Activated T-cell treated with anti-CD3 and anti-CD28 coated beads for 24 hours (primary cell): ENCODE measurements around the gene SLK.

ENCODE experiments used
- DNase-seq: peaks from one replicate; pipeline ENCODE4 v3.0.0-alpha.2; 2020; ENCODE audit warnings: low read depth

The SLK gene

DNA sequence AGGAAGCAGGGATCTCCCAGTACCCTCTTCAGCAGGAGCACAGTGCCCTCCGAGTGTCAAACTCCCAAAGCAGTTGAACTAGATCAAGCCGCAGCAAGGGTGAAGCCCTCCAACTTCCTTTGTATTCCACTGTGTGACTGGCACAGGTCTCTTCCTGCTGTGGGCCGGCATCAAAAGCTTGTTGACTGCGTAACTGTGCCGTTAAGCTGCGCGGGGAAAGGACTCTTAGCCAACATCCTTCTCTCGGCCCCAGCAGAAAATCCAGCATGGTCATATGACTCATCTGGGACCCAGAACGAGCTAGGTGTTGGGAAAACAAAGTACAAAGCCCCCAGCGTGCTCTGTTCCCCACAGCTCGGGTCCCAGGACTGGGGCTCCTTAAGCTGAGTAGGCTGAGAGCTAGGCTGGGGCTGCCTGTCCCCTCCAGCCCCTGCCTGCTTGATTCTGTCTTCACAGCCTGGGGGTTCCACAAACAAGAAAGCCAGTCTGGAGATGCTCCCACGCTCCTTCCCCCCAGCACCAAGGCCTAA is 66.5 kb downstream of the SLK start:
- no peak for DNase-seq

DNA sequence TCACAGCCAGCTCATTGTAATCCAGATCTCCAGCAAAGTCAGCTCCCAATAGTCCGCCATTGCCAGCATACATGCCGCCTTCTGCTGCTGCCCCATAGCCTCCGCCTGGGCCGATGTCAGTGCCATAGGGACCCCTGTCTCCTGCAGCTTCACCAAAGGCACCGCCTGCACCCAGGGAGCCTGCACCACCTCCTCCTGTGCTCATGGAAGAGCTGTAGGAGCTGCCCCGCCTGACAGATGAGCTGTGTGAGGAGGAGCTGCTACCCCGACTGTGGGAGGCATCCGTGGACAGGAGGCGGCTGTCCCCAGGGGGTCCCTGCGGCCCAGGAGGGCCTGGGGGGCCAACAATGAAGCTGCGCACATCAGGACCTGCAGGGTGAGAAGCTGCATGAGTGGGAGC is 67.0 kb downstream of the SLK start:
- no peak for DNase-seq

DNA sequence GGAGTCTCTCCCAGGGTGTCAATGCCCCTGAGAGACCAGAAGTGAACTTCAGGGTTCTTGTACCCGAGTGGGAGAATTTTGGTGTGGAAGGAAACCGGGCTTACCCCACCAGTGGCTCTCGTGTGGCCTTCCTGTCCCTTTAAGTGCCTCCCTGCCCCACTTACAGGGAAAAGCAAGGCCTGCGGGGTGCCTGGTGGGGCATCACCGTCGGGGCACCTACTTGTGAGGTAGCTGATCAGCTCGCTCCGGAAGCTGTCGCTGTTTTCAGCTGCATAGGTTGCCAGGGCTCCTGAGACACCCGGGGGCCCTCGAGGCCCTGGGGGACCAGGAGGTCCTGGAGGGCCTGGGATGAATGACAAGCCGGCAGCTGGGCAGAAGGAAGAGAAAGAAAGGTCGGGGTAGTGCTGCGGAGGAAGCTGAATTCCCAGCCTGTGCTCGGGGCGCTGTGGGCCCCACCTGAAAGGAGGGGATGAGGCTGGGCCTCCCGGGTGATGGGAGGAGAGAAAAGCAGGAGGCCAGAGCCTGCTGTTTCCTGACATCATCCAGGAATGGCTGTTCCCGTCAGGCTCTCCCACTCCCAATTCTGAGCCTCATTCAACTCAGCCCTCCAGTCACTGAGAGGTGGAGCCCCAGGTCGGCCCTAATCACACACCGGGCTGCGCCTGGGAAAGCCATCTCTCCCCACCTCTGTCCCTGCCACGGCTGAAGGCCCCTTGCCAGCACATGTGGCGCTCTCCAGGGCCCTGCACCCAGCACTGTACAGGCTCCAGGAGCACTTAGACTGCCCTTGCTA is 67.7 kb downstream of the SLK start:
- no peak for DNase-seq

DNA sequence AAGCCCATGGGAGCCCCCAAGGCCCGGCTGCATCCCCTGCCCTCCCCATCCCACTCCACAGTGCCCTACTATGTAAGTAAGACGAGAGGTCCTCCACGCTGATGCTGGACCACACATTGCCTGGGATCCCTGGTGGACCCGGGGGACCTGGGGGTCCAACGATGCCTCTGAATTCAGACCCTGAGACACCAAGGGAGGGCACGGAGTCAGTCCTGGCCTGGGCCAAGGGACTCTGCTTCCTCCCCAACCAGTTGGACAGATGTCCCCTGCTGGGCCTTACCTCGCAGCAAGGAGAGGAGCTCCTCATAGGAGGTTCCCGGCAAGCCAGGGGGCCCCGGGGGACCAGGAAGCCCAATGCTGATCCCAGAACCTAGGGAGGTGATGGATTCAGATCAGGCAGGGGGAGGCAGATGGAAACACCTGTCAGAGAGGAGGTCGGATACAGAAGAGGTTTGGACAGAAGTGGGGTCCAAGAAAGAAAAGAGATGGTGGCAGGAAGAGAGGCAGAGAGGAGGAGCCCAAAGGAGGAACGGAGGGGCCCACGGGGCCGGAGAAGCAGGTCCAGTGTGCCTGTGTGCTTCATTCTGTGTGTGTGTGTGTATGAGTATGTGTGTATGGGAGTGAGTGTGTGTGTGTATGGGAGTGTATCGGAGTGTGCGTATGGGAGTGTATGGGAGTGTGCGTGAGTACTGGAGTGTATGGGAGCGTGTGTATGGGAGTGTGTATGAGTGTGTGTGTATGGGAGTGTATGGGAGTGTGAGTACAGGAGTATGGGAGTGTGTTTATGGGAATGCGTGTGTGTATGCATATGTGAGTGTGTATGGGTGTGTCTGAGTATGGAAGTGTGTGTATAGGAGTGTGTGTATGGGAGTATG is 68.5 kb downstream of the SLK start:
- no peak for DNase-seq

DNA sequence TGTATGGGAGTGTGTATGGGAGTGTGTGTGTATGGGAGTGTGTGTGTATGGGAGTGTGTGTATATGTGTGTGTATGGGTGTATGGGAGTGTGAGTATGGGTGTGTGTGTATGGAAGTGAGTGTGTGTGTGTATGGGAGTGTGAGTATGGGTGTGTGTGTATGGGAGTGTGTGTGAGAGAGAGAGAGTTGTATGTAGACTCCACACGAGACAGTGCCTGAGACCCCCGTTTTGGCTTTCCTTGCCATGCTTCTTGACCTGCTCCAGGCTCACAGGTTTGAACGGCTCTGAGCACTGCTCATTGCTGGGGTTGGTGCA is 69.1 kb downstream of the SLK start:
- no peak for DNase-seq

DNA sequence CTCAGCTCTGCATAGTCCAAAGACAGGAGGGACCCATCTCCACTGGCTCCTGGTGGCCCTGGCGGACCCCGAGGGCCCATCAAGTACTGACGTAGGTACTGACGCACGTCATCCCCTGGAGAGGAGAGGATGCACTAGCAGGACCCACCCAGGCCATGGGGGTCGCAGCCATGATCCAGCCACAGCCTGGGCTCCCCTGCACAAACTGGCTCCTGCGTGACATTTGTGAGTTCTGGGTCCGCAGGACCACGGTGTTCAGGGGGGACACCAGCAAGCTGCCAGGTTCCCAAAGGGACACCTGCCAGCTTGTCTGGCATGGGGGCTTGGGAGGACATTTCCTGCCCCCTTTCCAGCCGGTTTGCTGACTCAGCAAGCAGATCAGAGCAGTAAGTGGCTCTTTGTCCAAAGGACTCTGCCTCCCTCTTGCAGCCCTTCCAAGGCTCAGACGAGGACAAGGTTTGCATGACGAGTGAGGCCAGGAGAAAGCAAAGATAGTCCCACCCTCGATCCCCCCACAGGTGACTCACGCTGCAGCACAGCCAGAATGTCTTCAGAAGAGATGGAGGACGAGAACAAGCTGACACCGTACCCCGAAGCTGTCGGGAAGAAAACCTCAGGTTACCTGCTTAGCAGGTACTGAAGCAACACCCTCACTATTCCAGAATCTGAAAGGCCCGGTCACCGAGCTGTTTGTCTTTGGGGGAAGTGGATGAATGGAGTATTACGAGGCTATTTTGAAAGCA is 69.7 kb downstream of the SLK start:
- DNase-seq, result no peak

DNA sequence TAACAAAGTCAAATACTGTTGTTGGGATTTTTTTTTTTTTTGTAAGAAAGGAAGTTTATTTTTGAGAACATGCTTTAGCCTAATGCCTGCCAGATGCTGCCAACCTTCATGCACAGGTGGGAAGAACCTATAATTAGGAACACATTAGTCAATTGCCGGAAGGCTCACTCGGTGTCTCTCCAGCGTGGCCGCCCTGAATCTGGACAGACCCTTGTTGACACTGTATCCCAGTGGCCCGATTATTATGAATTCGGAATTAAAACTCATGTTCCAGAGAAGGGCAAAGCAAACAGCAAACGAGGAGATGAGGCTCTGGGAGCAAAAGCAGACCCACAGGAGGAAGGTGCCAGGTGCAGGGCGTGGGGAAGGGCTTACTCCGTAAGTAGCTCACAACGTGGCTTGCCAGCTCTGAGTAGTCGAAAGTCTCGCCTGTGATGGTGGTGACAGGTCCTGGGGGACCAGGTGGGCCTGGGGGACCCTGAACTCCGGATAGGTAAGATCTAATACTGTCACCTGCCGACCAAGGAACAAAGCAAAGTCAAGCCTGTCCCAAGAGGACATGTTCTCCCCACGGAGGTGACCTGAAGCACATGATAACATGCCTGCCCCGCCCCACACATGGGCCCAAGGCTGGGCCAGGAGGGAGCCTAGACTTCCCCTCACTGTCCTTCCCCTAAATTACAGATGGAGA is 70.5 kb downstream of the SLK start:
- DNase-seq, result no peak

DNA sequence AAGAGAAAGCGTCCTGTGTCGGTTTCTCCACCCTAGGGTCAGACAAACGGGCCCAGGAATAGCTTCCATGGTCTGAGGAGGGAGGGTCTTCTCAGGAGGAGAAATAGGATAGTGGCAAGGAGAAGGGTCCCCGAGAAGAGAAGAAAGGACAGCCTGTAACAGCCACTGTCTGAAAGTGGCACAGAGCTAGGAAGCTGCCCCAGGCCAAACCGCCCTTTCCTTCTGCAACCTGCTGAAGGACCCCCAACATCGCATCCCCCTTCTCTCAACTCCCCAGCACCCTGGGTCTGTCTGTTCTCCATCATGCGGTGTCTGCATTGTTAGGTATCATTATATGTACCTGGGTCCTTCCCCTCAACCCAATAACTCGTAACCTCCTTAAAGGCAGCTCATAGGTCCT is 71.6 kb downstream of the SLK start:
- no peak for DNase-seq

DNA sequence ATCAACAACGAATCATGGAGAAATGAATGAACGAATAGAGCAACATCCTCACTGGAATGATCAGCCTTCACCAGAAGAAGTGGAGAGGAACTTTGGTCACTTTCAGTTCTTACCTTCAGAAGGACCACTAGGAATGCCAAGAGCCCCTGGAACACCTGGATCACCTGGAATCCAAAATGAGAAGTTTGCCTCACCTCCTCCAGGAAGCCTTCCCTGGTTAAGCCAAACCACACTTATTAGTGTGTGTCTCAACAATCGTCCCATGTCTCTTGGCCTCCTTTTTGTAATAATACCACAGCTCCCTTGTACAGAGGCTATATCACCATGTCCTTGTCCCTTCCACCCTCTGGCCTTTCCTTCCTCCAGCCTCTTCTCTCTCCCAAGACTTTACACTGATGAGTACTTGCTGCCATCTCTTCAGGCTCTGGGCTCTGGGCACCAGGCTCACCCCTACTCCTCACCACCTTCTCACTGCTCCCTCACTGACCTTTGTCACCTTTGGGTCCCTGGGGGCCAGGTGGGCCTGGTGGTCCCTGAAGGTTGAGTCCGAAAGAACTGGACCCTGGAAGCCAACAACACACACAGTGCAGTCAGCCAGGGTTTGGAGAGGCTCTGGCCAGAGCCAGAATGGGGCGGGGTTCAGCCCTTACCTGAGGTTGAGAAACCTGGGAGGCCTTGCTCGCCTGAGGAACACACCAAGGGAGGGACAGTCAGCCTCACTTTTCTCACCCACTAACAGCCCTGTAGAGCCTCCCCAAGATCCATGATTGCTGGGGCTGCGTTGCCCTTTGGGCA is 72.2 kb downstream of the SLK start:
- DNase-seq, result no peak

DNA sequence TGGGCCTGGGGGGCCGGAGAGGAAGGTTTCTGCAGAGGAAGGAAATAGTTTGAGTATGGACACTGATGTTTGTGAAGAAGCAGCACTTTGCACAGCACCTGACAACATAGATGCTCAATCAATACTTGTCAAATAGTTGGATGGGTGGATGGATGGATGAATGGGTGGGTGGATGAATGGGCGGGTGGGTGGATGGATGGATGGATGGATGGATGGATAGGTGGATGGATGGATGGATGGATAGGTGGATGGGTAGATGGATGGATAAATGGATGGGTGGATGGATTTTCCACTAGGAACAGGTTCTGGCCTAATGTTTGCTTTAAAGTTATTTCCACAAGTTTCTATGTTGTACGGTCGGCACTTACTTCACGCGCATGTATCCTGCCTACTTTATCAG is 73.4 kb downstream of the SLK start:
- DNase-seq, result no peak

DNA sequence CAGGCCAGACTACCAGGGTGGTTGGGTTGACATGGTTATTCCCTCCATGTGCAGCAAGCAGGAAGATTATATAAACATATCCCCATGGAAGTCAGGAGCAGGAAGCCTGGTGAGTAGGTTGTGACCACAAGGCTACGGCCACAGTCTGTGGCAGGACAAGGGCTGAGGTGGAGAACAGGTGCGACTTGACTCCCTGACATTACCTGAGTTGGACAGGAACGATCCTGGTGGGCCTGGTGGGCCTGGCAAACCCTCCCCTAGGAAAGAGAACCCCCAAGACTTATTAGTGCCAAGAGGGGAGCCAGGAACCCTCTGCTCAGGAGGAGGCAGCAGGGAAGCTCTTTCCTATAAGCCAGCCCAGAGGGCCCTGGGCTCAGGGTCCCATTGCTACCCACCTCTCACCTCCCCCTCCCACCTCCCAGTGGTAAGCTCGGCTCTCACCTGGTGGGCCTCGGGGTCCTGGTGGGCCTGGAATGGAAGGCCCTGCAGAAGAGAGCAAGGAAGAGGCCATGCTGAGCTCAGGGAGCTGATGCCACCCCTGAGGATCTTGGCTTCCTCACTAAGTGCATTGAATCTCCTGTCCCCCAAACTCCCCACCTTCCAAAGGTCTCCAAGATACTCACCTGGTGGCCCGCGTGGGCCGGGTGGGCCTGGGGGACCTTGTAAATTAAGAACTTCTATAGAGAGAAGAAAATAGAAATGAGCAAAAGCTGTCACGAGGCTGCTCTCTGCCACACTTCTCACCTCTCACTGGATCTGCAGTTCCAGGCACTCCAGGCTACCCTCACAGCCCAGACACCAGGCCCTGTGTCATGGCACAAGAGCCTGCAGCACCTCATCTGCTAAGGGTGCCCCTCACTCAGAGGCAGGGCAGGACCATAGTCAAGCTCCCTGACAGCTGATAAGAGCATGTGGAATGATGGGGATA is 74.2 kb downstream of the SLK start:
- no peak for DNase-seq

DNA sequence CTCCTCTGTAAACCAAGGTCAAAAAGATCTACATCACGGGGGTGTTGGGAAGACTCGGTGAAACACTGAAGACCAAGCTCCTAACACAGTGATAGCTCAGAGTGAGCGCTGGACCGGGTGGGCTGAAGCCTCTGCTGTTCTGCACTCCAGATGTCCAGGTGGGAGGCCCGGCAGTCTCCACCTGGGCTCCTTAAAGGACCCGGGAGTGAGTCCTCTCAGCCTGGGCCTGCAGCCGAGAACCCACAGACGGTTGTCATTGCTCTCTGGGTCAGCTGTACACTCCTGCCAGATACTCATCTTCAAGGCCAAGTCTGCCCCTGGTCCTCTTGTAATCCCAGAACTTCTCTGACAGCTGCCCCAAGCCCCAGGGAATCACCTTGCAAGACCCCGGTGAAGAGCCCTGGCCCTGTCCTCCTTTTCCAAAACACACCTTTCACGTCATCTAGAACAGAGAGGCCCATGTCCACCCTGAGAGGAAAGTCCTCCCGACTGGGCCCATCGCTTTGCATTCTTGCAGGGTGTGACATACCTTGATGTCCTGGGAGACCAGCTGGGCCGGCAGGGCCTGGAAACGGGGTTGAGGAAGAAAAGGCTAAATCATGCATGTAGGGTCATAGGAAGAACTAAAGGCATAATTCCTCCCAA is 75.1 kb downstream of the SLK start:
- DNase-seq, result no peak

DNA sequence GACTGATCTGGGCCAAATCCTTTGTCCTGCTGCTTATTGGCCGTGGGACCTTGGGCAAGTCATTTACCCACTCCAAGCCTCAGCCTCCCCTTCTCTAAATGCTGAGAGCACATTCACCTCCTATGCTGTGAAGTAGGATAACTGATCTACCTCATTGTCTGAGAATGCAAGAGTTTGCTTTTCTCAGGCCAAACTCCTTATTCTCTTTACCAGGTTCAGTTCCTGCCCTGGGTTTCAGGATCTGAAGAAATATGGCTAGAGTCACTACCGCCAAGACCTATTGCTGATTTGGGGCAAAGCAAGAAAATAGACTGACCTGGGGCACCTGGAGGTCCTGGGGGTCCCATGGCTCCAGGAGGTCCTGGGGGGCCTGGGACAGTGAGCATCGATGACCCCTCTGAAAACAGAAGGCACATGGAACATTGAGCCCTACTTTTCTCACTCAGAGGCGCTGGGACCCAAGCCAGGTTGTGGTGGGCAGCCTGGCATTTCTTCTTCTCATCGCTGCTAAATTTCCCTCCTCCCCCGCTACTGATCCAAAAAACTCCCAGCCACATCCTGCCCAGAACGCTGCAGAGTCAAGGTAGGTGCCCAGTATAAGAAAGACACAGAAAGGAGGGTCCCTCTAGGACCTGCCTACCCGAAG is 76.4 kb downstream of the SLK start:
- DNase-seq, result no peak

DNA sequence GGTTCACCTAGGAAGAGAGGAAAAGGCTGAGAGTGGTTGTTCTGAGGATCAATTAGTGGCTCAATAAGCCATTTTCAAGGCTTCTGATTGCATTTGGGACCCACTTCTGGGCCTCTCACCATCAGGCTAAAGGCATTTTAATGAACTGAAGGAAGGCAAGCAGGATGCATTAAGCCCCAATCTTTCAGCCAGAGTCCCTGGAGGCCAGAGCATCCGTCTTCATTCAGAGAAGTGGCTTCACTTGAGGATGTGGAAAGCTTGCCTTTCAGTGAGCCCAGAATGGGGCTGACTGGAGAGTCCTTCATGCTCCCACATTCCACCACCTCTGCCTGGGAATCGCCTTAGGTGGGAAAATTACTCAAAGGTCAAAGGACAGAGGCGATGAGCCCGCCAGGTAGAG is 76.9 kb downstream of the SLK start:
- no peak for DNase-seq

DNA sequence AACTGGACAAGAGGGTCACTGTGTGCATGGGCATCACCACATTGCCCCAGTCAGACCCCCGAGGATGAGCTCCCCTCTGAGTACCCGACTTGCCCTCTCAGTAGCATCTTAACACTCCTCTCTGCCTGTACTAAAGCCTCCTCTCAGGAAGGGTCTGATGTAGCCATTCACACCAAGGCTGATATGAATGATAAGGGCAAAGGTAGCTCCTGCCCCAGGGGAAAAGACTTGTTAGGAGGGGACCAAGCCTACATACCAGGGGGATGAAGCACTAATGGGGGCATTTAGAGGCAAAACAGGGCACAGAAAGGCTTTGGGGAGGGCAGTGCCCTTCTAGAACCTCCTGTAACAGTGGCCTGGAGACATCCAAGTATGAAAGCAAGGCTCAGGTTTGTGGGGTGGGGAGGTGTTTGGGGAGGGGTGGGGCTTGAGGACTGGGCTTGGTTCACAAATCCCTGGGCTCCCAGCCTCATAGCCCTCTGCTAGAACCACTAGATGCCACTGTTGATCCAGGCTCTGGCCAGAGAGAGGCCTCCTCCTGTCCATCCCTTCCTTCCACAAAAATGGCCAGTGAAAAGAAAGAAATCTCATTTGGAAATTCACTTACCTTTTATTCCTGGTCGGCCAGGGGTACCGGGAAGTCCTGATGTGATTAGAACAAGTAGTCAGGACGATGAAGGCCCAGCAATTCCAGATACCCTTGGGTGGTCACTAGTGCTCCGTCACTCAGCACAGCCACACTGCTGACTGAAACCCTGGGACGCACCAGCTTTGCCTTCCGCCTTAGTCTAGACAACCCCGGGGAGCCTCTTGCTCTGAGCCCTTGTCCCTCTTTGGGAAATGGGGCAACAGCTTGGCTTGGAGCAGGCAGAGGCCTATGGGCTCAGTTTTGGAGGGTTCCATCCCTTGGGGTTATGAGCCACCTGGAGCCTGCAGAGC is 78.5 kb downstream of the SLK start:
- DNase-seq, result no peak

DNA sequence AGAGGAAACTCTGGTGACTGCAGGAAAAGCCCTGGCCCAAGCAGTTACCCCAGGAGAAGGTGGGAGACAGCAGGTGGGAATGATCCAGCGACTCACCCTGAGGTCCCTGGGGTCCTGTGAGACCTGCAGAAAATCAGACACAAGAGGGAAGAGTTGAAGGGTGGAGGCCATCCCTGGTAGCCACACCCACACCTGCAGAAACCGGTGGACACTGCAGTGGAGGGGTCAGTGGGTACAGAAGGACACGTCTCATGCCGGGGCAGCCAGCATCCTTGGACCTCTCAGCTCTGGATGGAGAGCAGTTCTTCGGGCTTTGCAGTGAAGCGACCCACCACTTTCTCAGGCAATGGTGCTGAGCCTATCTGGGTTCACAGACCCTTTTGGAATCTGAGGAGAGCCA is 79.7 kb downstream of the SLK start:
- no peak for DNase-seq

DNA sequence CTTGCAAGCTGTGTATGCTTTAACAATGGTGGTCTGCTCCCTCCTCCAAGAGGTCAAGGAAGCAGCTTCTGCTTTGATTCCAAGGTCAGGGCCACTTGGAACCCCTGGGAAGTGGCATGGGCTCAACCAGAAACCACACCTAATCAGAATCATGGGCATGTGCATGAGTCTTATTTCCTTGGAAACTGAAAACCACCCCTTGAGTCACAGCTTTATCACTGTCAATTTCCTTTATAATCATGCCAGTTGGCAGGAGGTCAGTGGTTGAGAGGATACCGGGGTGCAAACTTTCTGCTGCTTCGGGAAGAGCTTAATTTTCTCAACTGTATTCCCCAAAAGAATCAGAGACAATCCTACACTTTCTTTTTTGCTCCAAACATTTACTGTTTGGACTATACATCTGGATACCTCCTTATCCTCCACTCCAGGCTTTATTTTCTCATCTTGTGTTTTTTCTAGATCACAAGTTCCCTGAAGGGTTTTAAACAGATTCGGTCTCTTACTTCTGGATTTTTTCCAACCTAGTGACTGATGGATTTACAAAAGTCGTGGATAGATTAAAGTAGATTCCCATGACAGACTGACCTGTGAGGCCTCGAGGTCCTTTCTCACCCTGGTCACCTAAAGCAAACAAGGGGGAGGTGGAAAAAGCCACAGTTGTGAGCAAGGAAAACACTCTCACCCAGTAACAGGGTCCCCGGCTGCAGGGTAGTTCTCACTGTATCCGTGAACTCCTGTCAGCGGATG is 82.7 kb downstream of the SLK start:
- no peak for DNase-seq
